SJSA1 (cell line): Measurements from ENCODE around the gene WFIKKN2. TPM values are rescaled to one million over a fixed set of nuclear protein-coding genes. Genes with fewer than 3 reads are reported as not detected.
A peak's percentile ranks its signal among the peaks of the same experiment; 100 is the strongest.

Experiments
- DNase-seq, 2 experiments: peaks; one replicate each; pipeline ENCODE4 v3.0.0-alpha.2; 2015 to 2020; ENCODE audit warnings: low spot score in 2 of 2, low read depth in 1 of 2
- H3K27ac ChIP-seq: fragments of 250-450 bp; sonication (Bioruptor Pico); 2 replicates; pipeline ENCODE4 v1.5.1; 2020; ENCODE audit warnings: mild to moderate bottlenecking, moderate library complexity
- H3K27me3 ChIP-seq: fragments of 250-450 bp; sonication (Bioruptor Pico); replicated peaks from 2 replicates; pipeline ENCODE4 v1.5.1; 2020; ENCODE audit warnings: mild to moderate bottlenecking, moderate library complexity
- H3K36me3 ChIP-seq: fragments of 250-450 bp; sonication (Bioruptor Pico); 2 replicates; pipeline ENCODE4 v1.5.1; 2020; ENCODE audit warnings: mild to moderate bottlenecking
- H3K4me1 ChIP-seq: fragments of 250-450 bp; sonication (Bioruptor Pico); replicated peaks from 2 replicates; pipeline ENCODE4 v1.6.1; 2021; ENCODE audit warnings: mild to moderate bottlenecking
- H3K4me3 ChIP-seq: fragments of 250-450 bp; sonication (Bioruptor Pico); 2 replicates; pipeline ENCODE4 v1.5.1; 2020; ENCODE audit warnings: mild to moderate bottlenecking
- H3K9me3 ChIP-seq: fragments of 250-450 bp; sonication (Bioruptor Pico); replicated peaks from 2 replicates; pipeline ENCODE4 v1.5.1; 2020; ENCODE audit warnings: mild to moderate bottlenecking
- total RNA-seq: library from RNA; depleted of rRNA; stranded (reverse); fragments of >200 nt; shearing (Covaris generic); gene quantifications from 2 replicates; pipeline ENCODE4 v1.2.3, GENCODE V29; 2014

Gene WFIKKN2
- total RNA-seq, 1 experiment from 2014 or later: not detected

DNA sequence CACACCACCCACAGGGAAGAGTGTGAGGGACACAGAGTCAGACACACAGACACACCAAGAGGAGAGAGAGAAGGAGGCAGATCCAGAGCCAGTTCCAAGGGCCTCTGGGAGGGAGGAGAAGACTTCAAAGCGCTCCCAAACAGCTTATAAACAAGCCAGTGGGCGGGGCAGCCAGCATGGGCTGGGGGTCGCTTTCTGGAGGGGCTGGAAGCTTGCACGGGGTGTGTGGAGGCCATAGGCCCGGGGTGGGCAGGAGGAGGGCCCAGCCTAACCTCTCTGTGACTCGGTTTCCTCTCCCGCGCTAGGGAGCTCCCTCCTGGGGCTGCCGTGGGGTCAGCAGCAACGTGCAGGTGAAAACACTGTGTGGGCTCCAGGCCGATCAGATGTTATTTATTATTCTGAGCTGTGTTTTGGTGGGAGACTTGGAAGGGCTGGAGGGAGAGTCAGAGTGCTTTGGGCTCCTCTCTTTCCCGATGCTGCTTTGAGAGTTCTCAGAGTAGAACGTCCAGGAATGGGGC is 2.5 kb upstream of the WFIKKN2 start:
- no peak for DNase-seq
- Histone ChIP-seq H3K4me1 (no peaks in the 10 kb centered on the region), H3K27me3 (no peaks in the 10 kb centered on the region), H3K4me3 (no peak overlapping the region), H3K36me3 (no peaks in the 10 kb centered on the region), H3K9me3 (no peaks in the 10 kb centered on the region; the same call in 1 of the 2 replicates), H3K27ac (no peak overlapping the region)

DNA sequence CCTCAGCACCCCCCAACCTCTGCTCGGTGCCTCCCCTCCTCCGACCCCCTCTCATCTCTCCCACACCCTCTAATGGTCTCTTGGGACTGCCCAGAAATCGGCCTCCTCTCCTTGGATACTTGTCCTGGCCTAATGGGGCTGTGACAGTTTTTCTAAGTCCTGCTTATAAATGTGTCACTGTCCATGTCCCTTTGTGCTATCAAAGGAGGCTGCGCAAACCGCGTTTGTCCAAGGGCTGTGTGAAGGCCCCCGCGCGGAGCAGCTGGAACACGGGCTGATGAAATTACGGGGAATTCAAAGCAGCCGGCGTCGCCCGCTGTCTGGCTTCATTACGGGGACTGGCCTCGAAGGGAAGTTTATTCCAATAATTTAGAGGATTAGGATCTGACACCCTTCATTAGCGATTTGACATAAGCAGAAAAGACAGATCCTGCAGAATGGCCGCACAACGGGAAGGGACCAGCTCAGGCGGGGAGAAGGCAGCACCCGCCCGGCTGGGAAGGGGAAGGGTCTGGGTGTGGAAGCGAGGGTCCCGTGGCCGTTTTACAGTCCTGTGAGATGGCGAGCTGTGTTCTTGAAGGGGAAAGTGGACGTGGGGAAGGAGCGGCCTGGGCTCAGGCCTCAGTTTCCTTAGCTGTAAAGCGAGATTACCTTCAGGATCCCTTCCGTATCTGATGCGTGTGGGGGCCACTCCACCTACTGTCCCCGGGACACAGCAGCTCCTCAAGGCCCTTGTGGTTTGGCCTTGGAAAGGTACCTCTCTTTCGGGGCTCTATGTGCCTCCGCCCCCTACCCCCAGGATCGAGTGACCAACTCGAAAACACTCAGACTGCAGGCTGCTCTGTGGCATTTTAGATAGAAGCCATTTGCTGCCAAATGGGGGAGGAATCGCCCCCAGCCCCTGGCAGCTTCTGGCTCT is 1.6 kb upstream of the WFIKKN2 start:
- Histone ChIP-seq H3K4me1 (no peaks in the 10 kb centered on the region), H3K9me3 (no peaks in the 10 kb centered on the region; the same call in 1 of the 2 replicates), H3K4me3 (no peak overlapping the region), H3K27ac (no peak overlapping the region), H3K36me3 (no peaks in the 10 kb centered on the region), H3K27me3 (no peaks in the 10 kb centered on the region)
- DNase-seq: no peak

DNA sequence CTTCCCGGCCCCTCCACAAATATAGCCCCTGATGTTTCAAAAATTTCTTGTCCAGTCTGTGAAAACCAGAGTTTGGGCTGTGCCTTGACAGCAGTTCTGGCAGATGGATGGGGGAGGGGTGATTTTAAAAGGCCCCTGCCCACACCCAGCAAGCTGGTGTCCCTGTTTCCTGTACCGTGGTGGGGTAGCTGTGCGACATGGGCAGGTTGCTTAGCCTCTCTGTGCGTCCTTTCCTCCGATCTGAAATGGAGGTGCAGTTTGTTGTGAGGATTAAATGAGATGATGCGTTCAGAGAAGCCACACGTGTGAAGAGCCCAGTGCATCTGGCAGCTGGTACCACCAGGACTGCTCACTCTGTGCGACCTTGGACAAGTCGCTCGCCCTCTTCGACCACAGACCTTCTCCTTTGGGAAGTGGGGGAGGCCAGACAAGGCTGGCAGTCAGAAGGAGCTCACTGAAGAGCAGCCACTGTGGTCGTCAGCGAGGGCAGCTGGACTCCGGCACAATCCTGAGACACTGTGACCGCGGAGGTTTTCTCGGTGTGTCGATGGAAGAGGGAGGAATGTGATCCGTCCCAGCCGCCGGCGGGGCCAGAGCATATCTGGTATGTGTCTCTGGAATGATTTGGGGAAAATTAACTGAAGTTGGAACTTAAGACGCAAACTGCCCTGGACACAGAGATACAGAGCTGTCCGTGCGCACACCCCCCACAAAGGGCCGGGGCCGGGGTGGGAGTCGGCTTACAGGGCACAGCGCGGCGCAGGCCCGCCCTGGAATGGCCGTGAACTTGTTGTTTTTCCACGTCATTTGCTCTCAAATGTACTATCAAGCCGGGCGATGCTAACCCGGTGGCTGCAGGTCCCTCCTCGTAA is 721 bp upstream of the WFIKKN2 start:
- no peak for DNase-seq
- no peak overlapping the region for H3K4me3 ChIP-seq

DNA sequence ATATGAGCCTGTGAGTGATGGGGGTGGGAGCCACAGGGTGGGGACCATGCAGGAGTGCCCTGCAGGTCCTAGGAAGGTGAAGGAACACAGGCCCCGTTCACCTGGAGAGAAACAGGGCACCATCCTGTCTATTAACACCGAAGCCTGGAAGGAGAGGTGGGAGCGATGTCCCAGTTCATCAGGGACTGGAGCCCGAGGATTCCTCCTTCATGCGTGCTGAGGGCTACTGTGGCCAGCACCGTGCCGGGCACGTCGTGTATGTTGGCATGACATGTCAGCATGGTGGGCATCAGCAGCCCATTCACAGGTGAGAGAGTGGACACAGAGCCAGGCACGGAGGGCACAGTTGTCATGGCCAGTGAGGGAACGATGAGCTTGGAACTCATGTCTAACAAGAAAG is 1.4 kb downstream of the WFIKKN2 start:
- Histone ChIP-seq H3K4me1 (no peaks in the 10 kb centered on the region), H3K9me3 (no peaks in the 10 kb centered on the region), H3K36me3 (no peaks in the 10 kb centered on the region), H3K4me3 (no peak overlapping the region), H3K27me3 (no peaks in the 10 kb centered on the region), H3K27ac (no peak overlapping the region)
- no peak for DNase-seq

More for the DNA sequence above, 721 bp upstream of the WFIKKN2 start:
- Histone ChIP-seq H3K27ac (no peak overlapping the region), H3K4me1 (no peaks in the 10 kb centered on the region), H3K9me3 (no peaks in the 10 kb centered on the region), H3K27me3 (no peaks in the 10 kb centered on the region), H3K36me3 (no peaks in the 10 kb centered on the region)

DNA sequence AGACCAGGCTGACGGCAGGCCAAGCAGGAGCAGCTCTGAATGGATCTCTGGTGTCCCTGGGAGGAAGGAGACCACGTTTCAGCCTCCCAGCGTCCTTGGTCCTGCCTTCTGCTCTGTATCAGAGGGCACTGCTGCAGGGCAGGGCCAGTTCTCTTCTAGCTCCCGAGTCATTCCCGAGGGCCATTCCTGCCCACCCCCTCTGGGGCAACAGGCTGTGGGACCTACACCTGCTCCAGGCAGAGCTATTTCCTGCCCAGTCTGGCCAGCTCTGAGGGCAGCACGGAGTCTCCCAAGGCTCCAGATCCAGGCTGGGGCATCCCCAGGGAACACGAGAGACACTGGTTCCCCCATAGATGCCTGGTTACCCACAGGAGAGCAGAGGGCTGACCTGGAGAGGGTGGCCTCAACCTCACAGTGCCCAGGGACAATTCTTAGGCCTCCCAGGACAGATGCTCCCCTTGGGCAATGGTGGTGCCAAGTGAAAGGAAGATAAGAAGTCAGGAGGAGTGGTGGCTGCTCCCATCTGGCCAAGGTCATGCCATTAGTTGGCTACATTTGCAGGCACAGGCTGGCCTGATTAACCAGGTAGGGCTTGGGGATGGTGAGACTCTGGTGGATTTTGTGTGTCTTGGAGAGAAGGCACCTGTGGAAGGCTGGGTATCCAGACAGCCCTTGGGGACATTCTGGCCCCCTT is 2.0 kb downstream of the WFIKKN2 start:
- Histone ChIP-seq H3K4me1 (no peaks in the 10 kb centered on the region), H3K27ac (no peak overlapping the region), H3K4me3 (no peak overlapping the region), H3K9me3 (no peaks in the 10 kb centered on the region), H3K27me3 (no peaks in the 10 kb centered on the region), H3K36me3 (no peaks in the 10 kb centered on the region)
- no peak for DNase-seq

DNA sequence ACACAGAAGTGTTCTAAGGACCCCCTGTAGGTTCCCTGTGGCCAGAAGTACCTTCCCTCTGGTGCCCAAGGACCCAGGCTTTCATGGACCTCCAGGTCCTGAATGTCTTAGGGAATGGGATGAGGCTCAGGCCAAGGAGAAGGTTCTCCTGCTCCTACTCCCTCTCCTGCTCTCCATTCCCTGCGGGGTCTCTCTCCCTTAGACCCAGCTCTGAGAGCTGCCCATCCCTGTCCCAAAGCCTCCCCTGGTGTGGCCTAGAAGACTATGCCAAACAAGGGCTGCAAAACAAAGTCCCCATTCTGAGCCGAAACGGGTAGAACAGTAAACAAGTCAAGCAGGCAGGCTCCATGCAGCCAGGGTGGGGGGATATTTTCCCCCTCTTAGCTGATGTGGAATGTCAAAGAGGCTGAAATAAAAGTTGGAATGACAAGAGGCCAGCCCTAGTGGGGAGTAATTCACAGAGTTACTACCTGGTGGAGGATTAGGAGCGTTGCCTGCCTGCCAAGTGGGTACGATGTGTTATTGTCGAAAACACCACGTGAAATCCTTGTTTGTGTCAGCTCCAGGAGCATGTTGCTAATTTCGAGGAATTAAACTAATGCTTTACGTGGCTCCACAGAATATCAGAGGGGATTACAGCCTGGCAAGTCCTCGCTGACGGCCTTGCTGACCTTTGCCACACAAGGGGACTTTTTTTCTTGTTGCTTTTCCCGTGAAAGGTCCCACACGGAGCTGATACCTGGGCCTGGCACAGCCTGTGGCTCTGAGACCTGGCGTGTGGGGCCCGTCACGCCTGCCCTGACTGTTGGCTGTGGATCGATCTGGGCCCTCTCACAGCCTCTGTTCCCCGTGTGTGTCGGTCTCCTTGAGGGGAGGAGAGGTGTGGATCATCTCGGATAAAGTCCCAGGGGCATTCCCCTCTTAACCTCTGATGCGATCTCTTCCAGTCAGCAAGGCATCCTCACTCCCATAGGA is 2.9 kb downstream of the WFIKKN2 start:
- Histone ChIP-seq H3K9me3 (no peaks in the 10 kb centered on the region), H3K4me1 (no peaks in the 10 kb centered on the region), H3K27me3 (no peaks in the 10 kb centered on the region), H3K4me3 (no peak overlapping the region), H3K36me3 (no peaks in the 10 kb centered on the region), H3K27ac (no peak overlapping the region)
- no peak for DNase-seq

DNA sequence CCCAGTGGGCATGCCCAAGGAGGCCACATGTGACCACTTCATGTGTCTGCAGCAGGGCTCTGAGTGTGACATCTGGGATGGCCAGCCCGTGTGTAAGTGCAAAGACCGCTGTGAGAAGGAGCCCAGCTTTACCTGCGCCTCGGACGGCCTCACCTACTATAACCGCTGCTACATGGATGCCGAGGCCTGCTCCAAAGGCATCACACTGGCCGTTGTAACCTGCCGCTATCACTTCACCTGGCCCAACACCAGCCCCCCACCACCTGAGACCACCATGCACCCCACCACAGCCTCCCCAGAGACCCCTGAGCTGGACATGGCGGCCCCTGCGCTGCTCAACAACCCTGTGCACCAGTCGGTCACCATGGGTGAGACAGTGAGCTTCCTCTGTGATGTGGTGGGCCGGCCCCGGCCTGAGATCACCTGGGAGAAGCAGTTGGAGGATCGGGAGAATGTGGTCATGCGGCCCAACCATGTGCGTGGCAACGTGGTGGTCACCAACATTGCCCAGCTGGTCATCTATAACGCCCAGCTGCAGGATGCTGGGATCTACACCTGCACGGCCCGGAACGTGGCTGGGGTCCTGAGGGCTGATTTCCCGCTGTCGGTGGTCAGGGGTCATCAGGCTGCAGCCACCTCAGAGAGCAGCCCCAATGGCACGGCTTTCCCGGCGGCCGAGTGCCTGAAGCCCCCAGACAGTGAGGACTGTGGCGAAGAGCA is 4.4 kb downstream of the WFIKKN2 start:
- no peak overlapping the region for H3K4me3 ChIP-seq

DNA sequence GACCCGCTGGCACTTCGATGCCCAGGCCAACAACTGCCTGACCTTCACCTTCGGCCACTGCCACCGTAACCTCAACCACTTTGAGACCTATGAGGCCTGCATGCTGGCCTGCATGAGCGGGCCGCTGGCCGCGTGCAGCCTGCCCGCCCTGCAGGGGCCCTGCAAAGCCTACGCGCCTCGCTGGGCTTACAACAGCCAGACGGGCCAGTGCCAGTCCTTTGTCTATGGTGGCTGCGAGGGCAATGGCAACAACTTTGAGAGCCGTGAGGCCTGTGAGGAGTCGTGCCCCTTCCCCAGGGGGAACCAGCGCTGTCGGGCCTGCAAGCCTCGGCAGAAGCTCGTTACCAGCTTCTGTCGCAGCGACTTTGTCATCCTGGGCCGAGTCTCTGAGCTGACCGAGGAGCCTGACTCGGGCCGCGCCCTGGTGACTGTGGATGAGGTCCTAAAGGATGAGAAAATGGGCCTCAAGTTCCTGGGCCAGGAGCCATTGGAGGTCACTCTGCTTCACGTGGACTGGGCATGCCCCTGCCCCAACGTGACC is 5.0 kb downstream of the WFIKKN2 start:
- H3K4me3 ChIP-seq: no peak overlapping the region
- no peaks in the 10 kb centered on the region for H3K9me3 ChIP-seq
- no peaks in the 10 kb centered on the region for H3K4me1 ChIP-seq
- H3K27me3 ChIP-seq: no peaks in the 10 kb centered on the region
- no peak overlapping the region for H3K27ac ChIP-seq
- no peaks in the 10 kb centered on the region for H3K36me3 ChIP-seq
- no peak for DNase-seq

More for the DNA sequence above, 4.4 kb downstream of the WFIKKN2 start:
- Histone ChIP-seq H3K27me3 (no peaks in the 10 kb centered on the region), H3K4me1 (no peaks in the 10 kb centered on the region), H3K36me3 (no peaks in the 10 kb centered on the region), H3K9me3 (no peaks in the 10 kb centered on the region), H3K27ac (no peak overlapping the region)
- no peak for DNase-seq

DNA sequence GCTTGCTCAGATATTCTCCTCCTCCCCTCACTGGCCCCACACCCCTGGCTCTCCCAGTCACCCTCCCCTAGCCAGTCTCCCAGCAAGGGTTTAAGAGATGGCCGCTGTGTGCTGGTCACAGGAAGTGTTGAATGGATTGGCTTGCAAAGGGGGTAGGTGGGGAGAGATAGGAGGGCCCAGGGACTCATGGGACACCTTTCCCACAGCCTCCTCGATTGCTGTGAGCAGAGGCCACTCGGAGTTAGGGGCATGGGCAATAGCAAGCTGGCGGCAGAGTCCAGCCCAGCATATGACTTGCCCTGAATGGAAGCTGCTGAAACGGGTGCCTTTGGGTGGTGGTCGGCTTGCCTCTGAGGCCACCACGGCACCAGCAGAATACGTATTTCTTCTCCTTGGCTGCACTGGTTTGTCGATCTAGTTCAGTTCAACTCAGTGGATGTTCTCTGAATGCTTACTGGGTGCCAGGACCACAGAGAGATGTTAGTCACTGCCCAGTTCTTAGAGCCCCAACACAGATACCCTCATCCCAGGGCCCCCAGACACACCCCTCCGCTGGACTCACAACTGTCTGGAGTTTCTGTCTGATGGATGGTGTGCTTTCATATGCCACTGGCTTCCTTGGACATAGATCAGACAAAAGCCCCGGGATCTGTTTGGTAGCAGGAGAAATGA is 6.0 kb downstream of the WFIKKN2 start:
- DNase-seq: no peak
- Histone ChIP-seq H3K36me3 (no peaks in the 10 kb centered on the region), H3K27ac (no peak overlapping the region), H3K9me3 (no peaks in the 10 kb centered on the region), H3K4me3 (no peak overlapping the region), H3K4me1 (no peaks in the 10 kb centered on the region), H3K27me3 (no peaks in the 10 kb centered on the region)

DNA sequence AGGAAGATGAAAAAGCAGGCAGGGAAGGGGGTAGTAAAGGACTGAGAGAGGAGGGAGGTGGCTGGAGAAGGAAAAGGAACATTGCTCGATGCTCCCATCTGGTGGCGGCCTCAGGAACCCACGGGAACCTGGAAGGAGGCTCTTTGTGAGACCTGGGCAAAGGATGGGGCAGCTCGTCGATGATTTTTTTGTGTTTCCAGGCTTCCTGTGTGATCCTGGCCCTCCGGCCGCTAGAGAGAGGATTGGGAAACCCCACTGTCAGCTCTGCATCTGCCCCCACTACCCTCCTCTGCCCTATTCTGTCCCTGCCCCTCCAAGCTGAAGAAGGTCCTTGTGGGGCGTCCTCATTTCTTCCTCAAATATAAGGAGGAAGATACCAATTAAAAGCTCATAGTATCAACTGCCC is 6.6 kb downstream of the WFIKKN2 start:
- H3K4me1 ChIP-seq: no peaks in the 10 kb centered on the region
- no peaks in the 10 kb centered on the region for H3K9me3 ChIP-seq

DNA sequence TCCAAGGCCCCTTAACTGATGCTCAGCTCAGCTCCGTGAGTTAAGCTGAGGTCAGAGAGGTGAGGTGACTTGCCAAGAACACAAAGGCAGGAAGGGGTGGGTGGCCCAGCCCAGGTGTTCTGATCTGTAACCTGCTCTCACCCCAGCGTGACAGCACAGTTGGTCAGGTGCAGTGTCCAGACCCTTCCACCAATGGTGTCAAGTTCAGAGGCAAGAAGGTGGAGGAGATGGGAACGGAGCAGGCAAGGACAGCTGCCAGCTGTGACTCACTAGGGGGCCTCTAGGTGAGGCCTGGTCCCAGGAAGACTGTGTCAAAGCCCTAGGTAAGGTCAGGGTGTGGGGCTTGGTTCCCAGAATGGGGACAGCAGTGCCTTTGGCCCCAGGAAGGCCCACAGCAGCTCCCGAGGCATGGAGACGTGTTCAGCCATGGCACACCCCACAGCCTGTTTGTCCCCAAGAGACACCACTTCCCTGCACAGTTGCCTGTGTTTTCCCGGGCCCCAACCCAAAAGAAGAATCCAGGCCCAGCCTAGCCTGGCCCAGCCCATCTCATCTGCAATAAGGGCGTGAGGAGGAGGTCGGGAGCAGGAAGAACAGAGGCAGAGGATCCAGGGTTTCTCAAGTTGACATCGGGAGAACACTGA is 7.2 kb downstream of the WFIKKN2 start:
- H3K9me3 ChIP-seq: no peaks in the 10 kb centered on the region
- no peaks in the 10 kb centered on the region for H3K4me1 ChIP-seq
- H3K4me3 ChIP-seq: no peak overlapping the region
- H3K27ac ChIP-seq: no peak overlapping the region
- DNase-seq: no peak
- no peaks in the 10 kb centered on the region for H3K36me3 ChIP-seq
- H3K27me3 ChIP-seq: no peaks in the 10 kb centered on the region

More for the DNA sequence above, 6.6 kb downstream of the WFIKKN2 start:
- peak; percentile 66 to 78 for DNase-seq
- Histone ChIP-seq H3K4me3 (no peak overlapping the region), H3K27ac (no peak overlapping the region), H3K36me3 (no peaks in the 10 kb centered on the region), H3K27me3 (no peaks in the 10 kb centered on the region)
